AG08396 (cell line): ENCODE results near the gene KRTAP5-1.
"Not testable (repeated sequence)": the region's sequence is repeated elsewhere in the genome, so short reads cannot be mapped to it uniquely, and the experiment has no call there.

Source experiments
- DNase-seq: peaks from one replicate; pipeline ENCODE4 v3.0.0; 2012; ENCODE audit warnings: low spot score, mixed read lengths

The KRTAP5-1 gene

DNA sequence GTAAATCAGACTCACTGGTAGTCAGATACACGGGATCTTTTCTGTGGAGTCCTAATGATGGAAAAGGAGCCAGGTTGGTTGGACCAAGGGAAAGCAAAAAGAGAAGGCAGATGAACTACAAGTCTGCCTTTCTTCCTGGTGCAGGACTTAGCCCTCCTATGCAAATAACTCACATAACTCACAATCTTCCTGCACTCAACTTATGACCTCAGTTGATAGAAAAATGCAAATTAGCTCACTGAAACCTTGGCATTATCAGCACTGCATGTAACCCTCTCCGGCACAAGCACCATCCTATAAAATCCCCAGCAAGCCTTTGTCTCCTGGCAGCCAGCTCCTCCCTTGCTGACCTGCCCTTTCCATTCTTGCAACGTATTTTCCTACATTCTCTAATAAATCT is 16.6 kb upstream of the KRTAP5-1 start:
- not testable (repeated sequence) for DNase-seq

DNA sequence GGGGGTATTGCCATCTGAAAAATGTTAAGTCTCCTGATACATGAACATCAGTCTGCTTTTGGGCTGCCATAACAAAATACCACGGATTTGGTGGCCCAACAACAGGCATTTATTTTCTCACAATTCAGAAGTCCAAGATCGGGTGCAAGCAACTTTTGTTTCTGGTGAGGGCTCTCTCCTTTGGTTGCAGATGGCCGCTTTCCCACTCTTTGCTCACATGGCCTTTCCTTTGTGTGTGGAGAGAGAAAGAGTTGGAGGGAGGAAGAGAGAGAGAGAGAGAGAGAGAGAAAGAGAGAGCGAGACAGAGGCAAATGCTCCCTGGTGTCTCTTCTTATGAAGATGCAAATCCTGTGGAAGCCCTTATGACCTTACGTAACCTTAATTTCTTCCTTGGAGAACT is 15.5 kb upstream of the KRTAP5-1 start:
- no peak for DNase-seq

DNA sequence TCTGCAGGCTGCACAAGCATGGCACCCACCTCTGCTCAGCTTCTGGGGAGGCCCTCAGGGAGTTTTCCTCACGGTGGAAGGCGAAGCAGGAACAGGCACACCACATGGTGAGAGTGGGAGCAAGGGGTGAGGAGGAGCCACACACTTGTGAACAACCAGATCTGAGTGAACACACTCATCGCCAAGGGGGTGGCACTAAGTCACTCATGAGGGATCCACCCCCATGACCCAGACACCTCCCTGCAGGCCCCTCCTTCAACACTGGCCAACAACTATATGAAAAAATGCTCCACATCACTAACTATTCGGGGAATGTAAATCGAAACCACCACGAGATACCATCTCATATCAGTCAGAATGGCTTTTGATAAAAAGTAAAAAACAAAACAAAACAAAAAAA is 13.7 kb upstream of the KRTAP5-1 start:
- DNase-seq: no peak

DNA sequence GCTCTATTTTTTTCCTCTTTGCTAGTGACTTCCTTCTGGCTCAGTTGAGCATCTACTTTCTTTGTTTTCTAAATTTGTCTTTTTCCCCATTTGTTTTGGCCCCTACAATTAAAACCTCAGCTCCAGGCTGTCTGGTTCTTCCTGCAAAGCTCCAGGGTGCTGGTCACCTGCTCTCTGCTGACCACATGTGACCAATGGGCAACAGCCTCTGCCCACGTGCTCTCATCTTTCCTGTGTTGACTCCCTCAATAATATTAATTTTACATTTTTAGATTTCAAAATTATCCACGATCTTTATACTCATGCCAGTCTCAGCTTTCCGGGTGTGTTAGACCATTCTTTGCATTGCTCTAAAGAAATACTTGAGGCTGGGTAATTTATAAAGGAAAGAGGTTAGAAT is 13.3 kb upstream of the KRTAP5-1 start:
- not testable (repeated sequence) for DNase-seq

DNA sequence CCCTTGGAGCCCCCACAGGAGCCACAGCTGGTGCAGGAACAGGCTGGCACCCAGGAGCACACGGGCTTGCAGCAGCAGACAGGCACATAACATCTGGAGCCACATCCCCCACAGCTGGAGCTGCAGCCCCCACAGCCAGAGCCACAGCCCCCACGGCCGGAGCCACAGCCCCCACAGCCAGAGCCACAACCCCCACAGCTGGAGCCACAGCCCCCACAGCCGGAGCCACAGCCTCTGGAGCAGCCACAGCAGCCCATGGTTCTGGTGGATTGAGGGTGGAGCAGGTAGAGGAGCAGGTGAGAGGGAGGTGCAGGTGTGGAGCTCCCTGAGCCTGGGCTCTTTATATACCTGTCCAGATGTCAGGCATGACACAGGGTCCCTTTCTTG is 12.9 kb upstream of the KRTAP5-1 start, which contains the start of gene KRTAP5-2:
KRTAP5-2 (minus strand) TSS at position 301 of the 387 bp plus-strand sequence; CDS start at position 257, 44 bp downstream.
- DNase-seq: no peak

DNA sequence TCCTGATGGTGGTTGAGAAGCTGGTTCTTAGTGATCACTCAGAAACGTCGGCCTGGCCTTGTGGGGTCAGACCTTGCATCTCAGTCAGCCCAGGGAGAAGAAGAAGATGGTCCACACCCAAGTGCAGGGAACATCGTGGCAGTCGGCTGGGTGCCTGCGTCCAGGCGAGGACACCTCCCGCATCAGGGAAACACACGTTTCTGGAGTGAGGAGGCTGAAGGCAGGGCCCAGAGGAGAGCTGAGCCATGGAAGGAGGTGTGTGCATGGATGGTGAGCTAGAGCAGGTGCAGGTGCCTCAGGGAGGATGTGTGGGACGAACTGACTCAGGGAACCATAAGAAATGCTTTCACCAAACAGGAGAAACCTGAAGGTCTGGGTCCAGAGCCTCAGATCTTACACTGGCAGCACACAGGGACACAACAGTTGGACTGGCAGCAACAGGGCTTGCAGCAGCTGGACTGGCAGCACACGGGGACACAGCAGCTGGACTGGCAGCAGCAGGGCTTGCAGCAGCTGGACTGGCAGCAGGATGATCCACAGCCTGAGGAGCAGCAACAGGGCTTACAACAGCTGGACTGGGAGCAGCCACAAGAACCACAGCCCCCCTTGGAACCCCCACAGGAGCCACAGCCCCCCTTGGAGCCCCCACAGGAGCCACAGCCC is 12.4 kb upstream of the KRTAP5-1 start:
- DNase-seq: no peak

DNA sequence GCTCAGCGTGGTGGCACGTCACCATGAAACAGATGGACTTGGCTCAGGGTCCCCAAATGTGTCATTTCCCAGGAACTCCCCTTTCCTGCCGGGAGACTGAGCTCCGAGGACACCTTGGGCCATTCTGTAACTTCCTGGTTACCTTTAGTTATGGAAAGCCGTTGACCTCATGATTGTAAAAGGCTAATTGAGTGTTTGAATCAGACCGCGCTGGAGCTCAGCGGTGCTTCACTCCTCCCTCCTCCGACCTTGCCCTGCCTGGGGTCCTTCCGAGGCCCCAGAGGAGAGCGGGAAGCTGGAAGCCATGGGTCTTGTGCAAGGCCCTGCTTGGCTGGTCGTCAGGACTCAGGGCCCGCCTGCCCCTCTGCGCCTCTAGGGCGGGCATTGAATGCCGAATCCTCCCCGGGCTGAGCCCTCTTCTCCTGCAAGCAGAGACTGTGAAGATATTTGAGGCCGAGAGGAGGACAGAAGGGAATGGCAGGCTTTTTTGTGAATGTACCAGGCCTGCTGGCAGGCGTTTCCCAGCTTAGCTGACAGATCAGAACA is 11.6 kb upstream of the KRTAP5-1 start:
- not testable (repeated sequence) for DNase-seq

DNA sequence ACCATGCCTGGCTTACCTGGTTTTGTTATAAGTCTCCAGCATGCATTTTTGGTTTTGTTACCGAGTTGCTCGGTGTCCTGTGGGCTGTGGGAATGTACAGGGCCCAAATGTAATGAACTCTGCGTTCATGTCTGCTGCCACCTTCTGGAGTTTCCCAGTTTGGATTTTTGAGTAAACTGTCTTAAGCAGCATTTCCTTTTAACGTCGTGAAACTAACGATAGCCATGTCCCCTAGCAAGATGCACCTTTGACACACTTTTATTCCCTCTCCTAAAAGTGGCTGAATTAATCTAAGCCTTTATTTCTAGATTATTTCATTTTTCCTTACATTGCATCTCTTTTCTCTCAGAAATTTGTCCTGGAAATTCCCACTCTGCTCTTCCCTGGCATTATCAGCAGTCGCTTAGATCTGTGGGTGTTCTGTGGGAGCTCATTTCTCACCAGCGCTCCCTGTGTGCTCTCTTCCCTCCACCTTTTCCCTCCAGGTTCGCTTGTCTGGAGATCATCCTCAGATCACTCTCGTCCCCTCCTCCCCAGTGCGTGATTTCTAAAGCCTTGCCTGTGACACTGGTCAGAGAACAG is 11.0 kb upstream of the KRTAP5-1 start:
- DNase-seq: not testable (repeated sequence)

DNA sequence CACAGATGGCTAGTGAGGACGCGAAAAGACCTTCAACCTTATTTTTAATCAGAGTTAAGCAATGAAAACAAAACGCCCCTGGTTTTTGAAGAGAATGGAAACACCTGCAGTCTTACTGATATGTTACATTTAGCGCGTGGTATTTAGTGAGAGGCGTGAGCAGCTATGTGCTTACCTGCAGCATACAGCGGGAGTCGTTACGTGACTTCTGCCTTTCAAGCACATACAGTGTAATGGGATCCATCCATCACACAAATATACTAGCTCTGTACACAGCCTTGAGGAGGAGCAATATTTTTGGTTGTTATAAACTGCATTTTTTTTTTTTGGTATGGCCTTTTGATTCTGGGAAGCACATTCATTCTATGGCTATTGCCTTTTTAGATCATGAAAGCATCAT is 7.5 kb upstream of the KRTAP5-1 start:
- DNase-seq: no peak

DNA sequence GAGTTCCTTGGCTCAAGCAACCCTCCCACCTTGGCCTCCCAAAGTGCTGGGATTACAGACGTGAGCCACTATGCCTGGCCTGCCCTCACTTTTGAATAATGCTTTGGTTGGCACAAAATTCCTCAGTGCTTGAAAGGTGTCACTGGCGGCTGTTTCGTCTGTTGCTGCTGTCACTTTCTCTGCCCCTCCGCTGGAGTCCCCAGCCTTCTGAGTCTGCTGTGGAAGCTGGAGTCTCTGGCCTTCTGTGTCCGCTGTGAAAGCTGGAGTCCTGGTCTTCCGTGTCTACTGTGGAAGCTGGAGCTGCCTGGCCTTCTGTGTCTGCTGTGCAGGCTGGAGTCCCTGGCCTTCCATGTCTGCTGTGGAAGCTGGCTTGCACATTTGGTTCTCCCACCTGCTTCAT is 4.9 kb upstream of the KRTAP5-1 start:
- no peak for DNase-seq

DNA sequence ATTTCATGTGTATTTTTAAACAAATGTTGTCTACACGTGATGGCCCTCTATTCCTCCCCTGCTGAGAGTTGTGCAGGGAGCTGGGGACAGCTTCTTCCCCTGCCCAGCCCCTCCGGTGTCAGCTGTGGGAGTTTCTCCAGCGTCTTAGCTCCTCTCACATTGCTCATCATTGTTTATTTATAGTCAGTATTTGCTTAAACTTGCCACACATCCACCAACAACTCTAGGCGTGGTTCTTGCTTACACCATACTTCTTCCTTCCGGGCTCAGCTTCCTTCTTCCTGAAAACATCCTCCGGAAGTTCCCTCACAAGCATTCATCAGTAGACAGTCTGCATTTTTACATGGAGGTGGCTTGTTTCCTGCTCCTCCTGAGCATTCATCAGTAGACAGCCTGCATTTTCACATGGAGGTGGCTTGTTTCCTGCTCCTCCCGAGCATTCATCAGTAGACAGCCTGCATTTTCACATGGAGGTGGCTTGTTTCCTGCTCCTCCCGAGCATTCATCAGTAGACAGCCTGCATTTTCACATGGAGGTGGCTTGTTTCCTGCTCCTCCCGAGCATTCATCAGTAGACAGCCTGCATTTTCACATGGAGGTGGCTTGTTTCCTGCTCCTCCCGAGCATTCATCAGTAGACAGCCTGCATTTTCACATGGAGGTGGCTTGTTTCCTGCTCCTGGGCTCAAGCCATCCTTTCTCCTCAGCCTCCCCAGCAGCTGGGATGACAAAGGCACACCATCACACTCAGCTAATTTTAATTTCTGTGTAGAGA is 4.3 kb upstream of the KRTAP5-1 start:
- DNase-seq: not testable (repeated sequence)

DNA sequence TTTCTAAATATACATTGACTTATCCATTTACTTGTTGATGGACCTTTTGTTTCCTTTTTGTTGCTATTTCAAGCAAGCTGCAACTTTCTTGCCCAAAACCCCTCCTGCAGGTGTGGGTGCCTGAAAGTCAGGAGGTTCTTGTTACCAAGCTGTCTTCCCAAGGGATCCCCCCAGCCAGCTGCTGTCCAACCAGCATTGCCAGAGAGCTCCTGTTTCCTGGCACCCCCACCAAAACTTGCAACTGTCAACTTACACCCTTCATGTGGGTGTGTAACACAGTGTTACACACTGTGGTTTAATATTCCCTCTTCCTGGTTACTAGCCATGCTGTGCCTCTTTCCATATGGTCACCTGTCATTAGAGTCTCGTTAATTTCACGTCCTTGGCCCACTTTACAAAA is 1.6 kb upstream of the KRTAP5-1 start:
- DNase-seq: no peak

DNA sequence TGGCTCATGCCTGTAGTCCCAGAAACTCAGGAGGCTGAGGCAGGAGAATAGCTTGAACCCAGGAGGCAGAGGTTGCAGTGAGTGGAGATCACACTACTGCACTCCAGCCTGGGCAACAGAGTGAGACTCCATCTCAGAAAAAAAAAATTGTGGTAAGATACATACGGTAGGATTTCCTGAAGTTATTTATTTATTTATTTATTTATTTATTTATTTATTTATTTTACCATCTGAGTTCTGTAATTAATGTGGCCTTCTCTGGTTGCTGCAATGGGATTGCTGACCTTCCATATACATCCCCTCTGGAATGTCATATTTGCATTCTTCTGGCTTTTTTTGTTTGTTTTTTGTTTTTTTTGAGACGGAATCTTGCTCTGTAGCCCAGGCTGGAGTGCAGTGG is 2.2 kb downstream of the KRTAP5-1 start:
- not testable (repeated sequence) for DNase-seq

DNA sequence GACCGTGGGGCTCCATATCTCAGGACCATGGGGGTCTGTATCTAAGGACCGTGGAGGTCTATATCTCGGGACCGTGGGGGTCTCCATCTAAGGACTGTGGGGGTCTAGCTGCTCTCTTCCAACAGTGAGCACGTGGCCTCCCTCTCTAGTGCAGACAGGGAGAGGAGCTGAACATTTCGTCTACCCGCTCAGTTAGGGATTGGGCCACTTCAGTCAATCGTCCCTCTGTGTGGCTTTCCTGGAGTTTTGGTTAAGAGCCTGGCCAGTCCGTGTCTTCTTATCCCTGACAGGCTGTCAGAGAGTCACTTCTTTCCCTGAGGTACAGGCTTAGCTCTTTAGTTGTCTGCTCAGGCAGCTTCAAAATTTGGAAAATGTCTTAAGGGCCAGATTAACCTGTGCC is 3.1 kb downstream of the KRTAP5-1 start:
- DNase-seq: no peak

DNA sequence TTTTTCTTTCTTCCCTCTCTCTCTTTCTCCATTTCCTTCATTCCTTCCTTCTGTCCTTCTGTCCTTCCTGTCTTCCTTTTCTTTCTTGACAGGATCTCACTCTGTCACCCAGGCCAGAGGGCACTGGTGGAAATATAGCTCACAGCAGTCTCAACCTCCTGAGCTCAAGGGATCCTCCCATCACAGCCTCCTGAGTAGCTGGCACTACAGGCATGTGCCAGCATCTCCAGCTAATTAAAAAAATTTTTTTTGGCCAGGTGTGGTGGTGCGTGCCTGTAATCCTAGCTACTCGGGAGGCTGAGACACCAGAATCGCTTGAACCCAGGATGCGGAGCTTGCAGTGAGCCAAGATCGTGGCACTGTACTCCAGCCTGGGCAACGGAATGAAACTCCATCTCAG is 8.3 kb downstream of the KRTAP5-1 start:
- no peak for DNase-seq

DNA sequence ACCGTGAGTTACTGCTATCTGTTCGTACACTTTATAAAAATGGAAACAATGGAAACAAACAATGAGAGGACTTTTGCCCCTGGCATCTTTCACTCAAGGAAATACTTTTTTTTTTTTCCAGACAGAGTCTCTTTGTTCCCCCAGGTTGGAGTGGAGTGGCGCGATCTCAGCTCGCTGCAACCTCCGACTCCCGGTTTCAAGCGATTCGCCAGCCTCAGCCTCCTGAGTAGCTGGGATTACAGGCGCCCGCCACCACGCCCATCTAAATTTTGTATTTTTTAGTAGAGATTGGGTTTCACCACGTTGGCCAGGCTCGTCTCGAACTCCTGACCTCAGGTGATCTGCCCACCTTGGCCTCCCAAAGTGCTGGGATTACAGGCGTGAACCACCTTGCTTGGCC is 9.3 kb downstream of the KRTAP5-1 start:
- not testable (repeated sequence) for DNase-seq

DNA sequence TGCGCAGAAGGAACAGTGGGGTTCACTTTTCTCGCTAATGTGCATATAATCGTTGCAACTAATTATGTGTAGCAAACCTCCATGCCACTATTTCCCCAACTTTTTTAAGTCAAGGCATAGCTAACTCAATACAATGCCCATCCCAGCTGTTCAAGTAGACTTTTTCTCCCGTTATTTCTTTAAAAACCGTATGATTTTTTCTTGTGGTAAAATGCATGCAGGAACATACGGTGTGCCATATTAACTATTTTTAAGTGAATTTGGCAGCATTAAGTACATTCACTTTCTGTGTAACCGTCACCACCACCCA is 10.2 kb downstream of the KRTAP5-1 start:
- no peak for DNase-seq

DNA sequence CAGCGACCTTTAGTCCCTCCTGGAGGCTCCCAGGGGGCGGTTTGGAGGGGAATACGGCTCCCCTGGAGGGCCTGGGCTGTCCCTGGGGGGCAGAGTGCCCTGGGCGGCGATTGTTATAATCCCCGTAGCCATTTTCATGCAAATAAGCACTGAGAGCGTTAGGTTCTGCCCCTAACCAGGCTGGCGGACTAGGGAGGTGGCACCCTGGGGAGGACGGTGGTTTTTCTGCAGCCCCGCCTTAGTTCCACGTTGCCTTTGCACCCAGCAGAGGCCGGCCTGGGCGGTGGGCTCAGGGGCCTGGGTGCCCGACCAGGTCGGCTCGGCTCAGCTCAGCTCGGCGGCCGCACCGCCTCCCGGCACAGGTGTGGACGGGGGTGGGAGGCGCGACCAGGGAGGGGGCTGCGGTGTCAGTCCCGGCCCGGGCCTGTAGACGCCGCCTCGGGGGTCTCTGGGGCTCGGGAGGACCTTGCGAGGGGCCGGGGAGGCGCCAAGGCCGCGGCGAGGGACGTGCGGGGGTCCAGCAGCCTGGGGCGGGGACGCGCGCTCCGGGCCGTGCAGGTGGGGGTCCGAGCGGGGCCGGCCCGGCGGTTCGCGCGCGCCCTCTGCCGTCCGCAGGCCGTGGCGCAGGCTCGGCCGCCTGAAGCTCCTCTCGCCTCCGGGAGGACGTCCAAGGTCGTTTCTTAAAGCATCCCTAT is 10.7 kb downstream of the KRTAP5-1 start:
- peak; percentile 83 for DNase-seq

DNA sequence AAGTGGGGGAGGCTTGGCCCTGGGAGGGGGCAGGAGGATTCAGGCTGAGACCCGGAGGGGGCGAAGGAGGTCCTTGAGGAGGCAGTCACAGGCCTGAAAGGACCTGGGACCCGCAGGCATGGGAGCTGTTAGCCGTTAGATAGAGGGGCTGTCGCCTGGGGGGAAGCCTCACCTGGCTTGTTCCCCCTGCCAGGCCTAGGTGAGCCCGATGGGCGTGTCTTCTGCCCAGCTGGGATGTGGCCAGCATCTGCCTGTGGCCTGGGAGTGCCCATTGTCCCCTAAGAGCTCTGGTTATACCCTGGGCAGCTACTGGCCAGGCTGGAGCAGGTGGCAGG is 11.2 kb downstream of the KRTAP5-1 start:
- no peak for DNase-seq

DNA sequence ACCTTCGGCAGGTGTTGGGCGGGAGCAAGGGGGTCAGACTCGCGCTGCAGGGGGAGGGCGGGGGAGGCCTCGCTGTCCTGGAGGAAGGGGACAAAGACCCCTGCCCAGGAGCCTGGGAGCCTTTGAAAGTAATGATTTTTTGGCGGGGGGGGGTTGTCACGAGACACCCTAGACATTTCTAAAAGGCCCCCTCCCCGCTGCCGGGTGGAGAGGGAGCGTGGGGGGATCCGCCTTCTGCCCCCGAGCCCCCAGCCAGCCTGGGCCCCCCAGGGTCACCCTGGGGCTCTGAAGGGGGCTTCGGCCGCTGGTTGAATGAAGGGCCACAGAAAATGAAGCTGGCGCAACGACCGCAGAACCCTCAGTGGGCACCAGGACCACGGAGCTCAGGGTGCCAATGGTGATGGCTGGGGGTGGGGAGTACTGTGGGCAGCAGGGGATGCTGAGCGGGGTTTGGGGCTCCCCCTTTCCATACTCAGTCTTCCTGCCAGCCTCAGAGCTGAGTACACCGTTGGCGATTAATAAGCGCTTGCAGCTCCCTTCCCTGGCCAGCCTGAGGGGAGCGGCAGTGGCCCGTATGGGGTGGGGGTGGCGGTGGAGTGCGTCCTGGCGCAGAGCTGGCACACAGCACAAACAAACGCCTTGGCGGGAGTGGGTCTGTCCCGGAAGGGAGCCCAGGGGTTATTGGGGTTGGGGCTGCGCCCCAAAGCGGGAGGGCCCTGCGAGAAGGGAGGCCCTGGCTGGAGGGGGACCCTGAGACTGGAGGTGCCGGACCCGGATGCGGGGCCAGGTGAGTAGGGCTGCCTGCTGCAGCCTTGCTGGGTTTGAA is 11.8 kb downstream of the KRTAP5-1 start:
- DNase-seq: no peak

DNA sequence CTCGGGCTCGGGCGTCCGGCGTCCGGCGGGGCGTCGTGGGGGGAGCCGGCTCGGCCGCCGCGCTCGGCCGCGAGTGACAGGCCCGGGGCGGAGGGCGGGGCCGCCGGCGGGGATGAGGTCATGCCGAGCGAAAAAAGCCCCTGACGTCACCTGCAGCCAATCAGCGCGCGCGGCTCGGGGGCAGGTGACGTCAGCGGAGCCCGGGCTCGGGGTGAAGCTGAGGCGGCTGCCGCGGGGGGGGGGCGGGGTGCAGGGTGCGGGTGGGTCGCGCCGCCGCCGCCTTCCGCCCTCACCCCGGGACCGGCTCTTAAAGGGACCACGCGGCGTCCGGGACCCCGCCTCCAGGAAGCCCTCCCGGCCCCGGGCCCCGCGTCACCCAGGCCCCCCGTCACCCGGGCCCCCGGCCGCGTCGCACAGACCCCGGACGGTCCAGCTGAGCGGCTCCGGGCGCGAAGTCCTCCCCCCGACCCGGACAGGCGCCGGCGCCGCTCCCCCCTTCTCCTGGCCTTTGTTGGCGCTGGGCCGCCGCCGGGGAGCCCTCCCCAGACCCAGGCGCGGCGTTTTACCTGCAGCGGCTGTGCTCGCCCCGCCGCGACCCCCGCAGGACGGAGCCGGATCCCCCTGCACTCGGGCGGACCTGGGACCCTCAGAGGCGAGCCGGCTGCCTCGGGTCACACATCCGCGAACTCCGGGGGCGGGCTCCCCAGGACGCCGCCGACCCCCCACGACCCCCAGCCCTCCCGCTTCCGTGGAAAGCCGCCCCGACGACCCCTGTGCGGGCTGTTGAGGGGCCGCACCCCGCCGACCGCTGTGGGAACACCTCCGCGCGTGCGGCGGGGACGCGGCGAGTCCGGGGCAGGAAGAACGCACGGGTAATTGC is 12.6 kb downstream of the KRTAP5-1 start, which contains the start of gene DUSP8:
DUSP8 (minus strand) TSS at position 75 of the 880 bp plus-strand sequence. CDS start 6,445 bp downstream, outside the sequence.
- peak; percentile 99 for DNase-seq
